Activated CD8-positive, alpha-beta memory T cell treated with anti-CD3 and anti-CD28 coated beads for 4 hours (primary cell): ENCODE data around the gene TMEM184A.

Source experiments
- DNase-seq, 2 donors: peaks; one replicate each; pipeline ENCODE4 v3.0.0-alpha.2; 2020; ENCODE audit warnings: low read depth in 2 of 2

The TMEM184A gene

GRCh38 chr7:1539181-1539881, 16.7 kb downstream of the TMEM184A start:
- no peak for DNase-seq

DNA sequence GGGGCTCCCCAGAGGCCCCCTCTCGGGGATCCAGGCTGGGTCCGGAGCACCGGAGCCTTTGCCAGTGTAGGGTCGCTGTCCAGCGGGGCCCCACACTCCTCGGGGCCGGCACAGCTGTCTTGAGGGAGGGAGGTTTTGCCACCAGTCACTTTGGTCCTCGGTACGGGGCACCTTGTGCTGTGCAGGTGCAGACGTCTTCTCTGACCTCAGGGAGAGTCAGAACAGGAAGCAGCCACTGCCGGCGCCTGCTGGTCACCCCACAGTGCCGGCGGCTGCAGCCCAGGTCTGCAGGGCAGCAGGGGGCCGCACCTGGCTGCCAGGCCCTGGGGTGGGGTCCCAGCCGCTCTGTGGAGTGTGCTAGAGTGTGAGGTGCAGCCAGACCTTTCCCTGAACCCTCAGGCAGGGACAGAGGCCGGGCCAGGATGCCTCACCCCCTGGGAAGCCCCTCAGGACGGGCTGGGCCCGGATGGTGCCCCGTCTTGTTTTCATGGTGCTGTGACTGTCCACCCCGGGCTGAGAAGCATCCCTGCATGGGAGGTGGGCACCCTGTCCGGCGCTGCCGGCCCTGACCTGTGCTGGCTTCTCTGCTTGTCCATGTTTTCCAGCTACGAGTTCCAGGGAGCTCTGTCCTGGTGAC, 17.3 kb downstream of the TMEM184A start:
- no peak for DNase-seq

GRCh38 chr7:1537535-1538412, 18.2 kb downstream of the TMEM184A start:
- DNase-seq = no peak

DNA sequence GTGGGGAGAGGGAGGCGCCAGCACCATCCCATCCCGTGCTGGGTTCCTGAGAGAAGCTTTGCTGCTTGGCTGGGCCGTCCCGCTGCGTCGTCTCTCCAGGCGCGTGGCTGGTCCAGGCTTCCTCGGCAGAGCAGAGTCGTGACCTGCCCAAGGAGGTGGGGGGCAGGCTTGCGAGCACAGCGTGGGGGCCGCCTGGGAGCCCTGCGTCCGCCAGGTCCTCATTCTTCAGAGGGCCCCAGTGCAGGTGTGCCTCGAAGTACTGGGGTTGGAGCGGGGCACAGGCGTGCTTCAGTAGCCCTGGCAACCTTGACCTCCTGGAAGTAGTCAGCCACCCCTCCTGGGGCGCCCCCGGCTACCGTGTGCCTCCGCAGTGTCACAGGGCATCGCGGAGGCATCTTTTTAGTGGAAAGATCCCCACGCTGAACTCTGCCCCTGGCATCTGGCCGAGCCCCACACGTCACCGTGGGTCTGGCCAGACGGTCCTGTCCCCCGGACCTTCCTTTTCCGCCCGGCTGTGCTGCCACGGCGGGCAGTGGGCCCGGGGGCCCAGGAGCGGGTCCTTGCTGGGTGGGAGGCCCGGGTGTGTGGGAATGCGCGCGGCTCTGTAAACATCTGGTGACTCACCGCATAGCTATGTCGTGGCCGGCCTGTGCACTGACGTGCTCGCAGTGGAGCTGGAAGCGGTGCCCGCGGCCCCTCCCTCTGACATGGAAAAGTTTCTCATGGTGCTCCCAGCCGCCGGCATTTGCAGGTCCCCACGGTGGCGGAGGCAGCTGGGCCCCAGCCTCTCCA, 19.1 kb downstream of the TMEM184A start:
- DNase-seq = no peak

GRCh38 chr7:1536455-1536742, 19.6 kb downstream of the TMEM184A start:
- no peak for DNase-seq

- DNase-seq = no peak
Measured at GRCh38 chr7:1535701-1536454, 20.1 kb downstream of the TMEM184A start.

- no peak for DNase-seq
Measured at GRCh38 chr7:1535100-1535458, 20.9 kb downstream of the TMEM184A start.

DNA sequence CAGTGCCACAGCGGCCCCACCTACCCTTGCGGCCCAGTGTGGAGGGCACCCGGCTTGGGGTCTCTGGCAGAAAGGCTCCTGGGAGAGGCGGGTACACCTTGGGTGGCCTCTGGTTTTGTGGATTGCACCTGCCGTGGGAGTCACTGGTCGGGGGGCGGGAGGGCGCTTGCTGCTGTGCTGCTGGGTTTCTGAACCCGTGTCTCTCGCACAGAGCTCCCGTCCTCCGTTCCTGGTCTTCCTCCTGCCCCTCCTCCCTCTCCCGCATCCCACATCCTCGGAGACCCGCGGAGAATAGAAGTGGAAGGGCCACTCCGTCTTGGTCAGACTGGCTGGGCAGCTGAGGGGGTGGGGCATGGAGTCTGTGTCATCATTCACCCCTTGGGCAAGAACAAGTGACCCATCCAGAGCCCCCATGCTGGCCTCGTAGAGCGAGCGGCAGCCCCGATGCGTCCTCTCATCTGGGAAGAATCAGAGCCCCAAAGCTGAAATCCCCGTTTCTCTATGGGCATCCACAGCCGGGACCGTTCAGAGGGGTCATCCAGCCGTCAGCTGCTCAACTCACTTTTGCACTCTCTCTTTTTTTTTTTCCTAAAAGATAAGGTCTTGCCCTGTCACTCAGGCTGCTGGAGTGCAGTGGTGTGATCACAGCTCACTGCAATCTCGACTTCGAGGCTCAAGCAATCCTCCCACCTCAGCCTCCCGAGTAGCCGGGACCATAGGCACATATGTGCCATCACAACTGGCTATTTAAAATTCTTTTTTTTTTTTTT, 21.5 kb downstream of the TMEM184A start:
- no peak for DNase-seq

DNA sequence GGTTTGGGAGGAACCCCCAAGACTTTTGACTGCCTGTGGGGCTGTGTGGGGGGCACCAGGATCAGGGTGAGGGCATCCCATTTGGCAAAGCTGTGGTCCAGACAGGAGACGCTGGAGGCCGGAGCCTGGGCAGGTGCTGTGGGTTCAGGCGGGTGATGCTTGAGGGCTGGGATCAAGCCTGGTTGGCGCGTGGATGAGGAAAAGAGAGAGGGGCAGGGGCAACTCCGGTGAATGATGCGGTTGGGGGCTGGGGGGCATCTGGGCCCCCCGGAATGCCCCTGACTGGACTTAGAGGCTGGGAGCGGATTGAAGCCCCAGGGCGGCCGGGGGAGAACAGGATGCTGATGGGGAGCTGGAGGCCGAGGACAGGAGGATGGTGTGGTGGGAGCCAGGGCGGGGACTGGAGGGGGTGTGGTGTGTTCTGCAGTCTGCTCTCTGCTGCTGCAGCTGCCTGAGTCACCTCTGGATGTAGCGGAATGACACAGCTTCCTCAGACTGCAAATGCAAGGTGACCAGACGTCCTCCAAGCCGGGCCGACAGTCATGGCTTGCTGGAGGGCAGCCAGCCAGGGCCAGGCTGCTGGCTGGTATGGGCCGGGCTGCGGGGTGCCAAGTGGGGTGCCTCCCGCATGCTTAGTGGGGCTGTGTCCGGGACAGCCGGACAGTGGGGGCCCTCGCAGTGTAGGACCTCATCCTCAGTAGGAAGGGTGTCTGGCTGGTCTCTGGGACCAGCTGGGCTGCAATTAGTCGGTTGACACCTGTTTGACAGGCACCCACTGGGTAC, 22.3 kb downstream of the TMEM184A start:
- no peak for DNase-seq

DNA sequence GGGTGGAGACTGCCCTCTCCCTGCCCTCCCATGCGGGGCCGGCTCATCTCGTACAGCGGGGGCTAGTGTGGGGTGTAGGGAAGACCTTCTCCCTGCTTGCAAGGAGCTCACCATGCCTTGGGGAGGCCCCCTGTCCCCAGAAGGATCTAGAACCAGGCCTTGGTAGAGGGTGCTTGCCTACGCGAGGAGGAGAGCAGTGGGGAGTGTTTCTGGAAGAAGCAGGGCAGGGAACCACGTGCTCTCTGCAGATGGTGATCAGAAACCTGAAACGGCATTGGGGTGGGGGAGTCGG, 22.8 kb downstream of the TMEM184A start:
- no peak for DNase-seq

GRCh38 chr7:1532456-1533254, 23.4 kb downstream of the TMEM184A start:
- peak in 1 of 2 donors; percentile 33 for DNase-seq

DNA sequence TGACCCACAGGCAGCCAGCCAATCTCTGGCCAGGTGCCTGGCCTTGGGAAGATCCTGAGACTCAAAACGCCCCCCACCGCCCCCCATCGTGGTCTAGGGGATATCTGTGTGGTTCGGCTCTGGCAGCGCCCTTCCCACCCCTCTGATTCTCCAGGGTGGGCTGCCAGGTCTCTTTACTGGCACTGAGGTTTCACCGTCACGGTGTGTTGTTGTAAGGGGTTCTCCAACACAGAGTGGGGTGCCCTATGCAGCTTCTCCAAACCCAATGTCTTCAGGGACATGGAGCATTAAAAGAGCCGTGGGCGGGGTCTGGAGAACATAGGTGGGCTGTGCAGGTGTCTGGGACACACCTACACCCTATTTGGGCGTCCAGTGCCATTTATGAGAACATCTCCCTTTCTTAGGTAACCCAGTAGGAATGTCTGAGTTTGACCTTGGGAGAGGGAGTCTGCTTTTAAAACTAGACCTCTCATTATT, 24.0 kb downstream of the TMEM184A start:
- DNase-seq = no peak

GRCh38 chr7:1531263-1531978, 24.6 kb downstream of the TMEM184A start:
- peak in 1 of 2 donors; percentile 18 for DNase-seq

- DNase-seq = no peak
Measured at GRCh38 chr7:1530946-1531262, 25.1 kb downstream of the TMEM184A start.

DNA sequence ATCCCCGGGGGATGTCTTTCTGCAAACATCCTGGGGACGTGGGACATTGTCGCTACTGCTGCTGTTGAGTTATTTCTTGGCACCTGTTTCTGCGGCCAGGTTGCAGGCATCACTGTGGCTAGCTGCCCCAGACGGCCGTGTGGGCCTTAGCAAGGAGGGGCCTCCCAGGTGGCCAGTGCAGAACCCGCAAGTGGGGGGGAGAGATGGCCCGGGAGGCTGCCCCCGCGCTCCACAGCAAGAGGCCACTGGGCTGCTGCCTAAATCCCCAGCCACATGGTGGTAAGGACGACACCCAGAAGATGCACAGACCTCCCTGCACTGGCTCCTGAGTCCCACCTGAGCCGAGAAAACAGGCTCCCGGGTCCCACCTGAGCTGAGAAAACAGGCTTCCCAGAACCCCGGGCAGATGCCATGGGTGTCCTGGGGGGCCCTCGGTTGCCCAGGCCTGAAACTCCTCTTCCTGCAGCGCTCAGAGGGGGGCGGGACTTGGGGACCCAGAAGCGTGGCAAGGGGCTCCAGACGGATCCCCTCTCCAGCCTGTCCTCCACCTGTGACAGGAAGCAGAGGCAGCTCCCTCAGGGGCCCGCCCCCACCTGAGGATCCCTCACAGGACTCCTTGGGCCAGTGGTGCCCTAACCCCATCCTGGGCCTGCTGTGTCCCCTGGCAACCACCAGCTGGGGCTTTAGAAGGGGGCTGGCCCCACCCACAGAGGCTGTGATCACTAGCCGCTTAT, 26.5 kb downstream of the TMEM184A start:
- no peak for DNase-seq

- DNase-seq = no peak
Measured at GRCh38 chr7:1526271-1526754, 29.7 kb downstream of the TMEM184A start.

- DNase-seq = no peak
Measured at GRCh38 chr7:1525409-1525808, 30.6 kb downstream of the TMEM184A start.

- no peak for DNase-seq
Measured at GRCh38 chr7:1523844-1524243, 32.2 kb downstream of the TMEM184A start.
